ENCODE measurements around the gene PLXNA3. TPM values are rescaled to one million over a fixed set of nuclear protein-coding genes. Genes with fewer than 3 reads are reported as not detected.

PLXNA3 gene
- 71.0 TPM for polyA plus RNA-seq (2013, experiment 1 of 2; ENCODE audit: insufficient read length)
- polyA plus RNA-seq (2013, experiment 2 of 2; ENCODE audit: insufficient read length): 73.4 TPM

GRCh38 chrX:154458116-154458953 lies at the start of gene PLXNA3:
Gene PLXNA3 (plus strand): TSS chrX:154458281. CDS start chrX:154460184, 1,903 bp downstream.
- peak; percentile 52 for DNase-seq

GRCh38 chrX:154408659-154409221 lies 49.3 kb upstream of the PLXNA3 start:
- DNase-seq: no peak

- peak; percentile 79 for DNase-seq
These were observed 48.7 kb upstream of the PLXNA3 start, which contains the start of gene DNASE1L1 for GRCh38 chrX:154409222-154409871. Gene DNASE1L1 (minus strand): TSS chrX:154409254. CDS start chrX:154405568, 3,686 bp downstream.

- DNase-seq: no peak
These were observed 46.1 kb upstream of the PLXNA3 start for GRCh38 chrX:154411981-154412340.

- DNase-seq: no peak
These were observed 45.6 kb upstream of the PLXNA3 start for GRCh38 chrX:154412468-154412867.

- no peak for DNase-seq
These were observed 44.9 kb upstream of the PLXNA3 start for GRCh38 chrX:154413142-154413541.

- DNase-seq: no peak
These were observed 40.9 kb upstream of the PLXNA3 start for GRCh38 chrX:154417157-154417556.

- no peak for DNase-seq
These were observed 38.9 kb upstream of the PLXNA3 start for GRCh38 chrX:154419189-154419588.

GRCh38 chrX:154419688-154420401 lies 38.2 kb upstream of the PLXNA3 start:
- no peak for DNase-seq

GRCh38 chrX:154420402-154420756 lies 37.7 kb upstream of the PLXNA3 start:
- DNase-seq: no peak

GRCh38 chrX:154426916-154427770 lies 30.9 kb upstream of the PLXNA3 start:
- no peak for DNase-seq

GRCh38 chrX:154428176-154429171 lies 29.6 kb upstream of the PLXNA3 start, which contains the start of gene ATP6AP1:
Gene ATP6AP1 (plus strand): TSS chrX:154428677. CDS start chrX:154428693, 16 bp downstream.
- DNase-seq: peak; percentile 95

GRCh38 chrX:154429711-154430110 lies 28.4 kb upstream of the PLXNA3 start:
- no peak for DNase-seq

- no peak for DNase-seq
These were observed 27.6 kb upstream of the PLXNA3 start for GRCh38 chrX:154430479-154430878.

- no peak for DNase-seq
These were observed 27.2 kb upstream of the PLXNA3 start for GRCh38 chrX:154430916-154431315.

- no peak for DNase-seq
These were observed 26.7 kb upstream of the PLXNA3 start for GRCh38 chrX:154431341-154431740.

GRCh38 chrX:154432210-154432609 lies 25.9 kb upstream of the PLXNA3 start:
- DNase-seq: no peak

- DNase-seq: no peak
These were observed 24.5 kb upstream of the PLXNA3 start for GRCh38 chrX:154433605-154434004.

GRCh38 chrX:154434394-154435168 lies 23.5 kb upstream of the PLXNA3 start:
- no peak for DNase-seq
